HPDE6-E6E7 (cell line): ENCODE data around the gene IL17RD.

Experiments
- DNase-seq: peaks from one replicate; pipeline ENCODE4 v3.0.0; 2011; ENCODE audit warnings: missing footprints; ENCODE audit errors: extremely low spot score

IL17RD gene

GRCh38 chr3:57130571-57131209, 34.5 kb downstream of the IL17RD start:
- DNase-seq: no peak

- no peak for DNase-seq
Observed at GRCh38 chr3:57128826-57129667, 36.1 kb downstream of the IL17RD start.

GRCh38 chr3:57127891-57128518, 37.1 kb downstream of the IL17RD start:
- no peak for DNase-seq

- no peak for DNase-seq
Observed at GRCh38 chr3:57126244-57126643, 38.9 kb downstream of the IL17RD start.

- no peak for DNase-seq
Observed at GRCh38 chr3:57120451-57121174, 44.5 kb downstream of the IL17RD start.

DNA sequence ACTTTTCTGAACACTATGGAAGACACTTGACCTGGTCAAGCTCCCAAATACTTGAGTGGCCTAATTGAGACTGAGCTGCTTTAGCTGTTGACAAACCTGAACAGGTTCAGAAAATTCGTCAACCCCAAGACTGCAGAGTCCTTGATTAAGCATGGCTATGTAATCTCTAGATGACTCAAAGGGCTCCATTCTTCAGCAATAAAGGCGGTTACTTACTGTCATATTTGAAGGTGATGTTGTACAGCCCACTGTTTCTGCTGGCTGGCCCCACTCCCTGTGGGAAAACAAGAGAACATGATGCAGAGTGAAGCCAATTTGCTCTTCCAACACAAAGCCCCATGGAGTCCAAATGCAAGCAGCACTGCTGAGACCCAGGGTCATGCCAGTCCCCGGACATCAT, 45.1 kb downstream of the IL17RD start:
- no peak for DNase-seq

GRCh38 chr3:57118254-57118653, 46.9 kb downstream of the IL17RD start:
- no peak for DNase-seq

GRCh38 chr3:57116501-57116900, 48.7 kb downstream of the IL17RD start:
- no peak for DNase-seq

- DNase-seq: no peak
Observed at GRCh38 chr3:57112206-57112605, 52.9 kb downstream of the IL17RD start.

DNA sequence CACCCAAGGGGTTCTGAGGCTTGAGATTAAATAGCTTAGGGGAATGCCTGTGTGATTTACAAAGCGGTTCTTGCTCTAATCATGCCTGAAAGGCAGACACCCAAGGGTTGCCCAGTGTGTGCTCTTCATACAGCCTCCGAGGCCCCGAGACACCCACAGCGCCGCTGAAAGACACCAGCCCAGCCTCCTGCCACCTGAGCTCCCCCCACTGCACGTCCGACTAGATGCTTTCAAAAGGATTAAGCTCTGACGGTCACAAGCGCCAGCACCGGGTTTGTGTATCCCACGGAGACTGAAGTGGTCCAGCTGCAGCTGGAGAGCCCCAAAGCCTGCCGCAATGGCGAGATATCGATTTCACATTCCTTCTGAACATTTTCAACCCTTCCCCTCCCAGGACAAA, 54.4 kb downstream of the IL17RD start:
- DNase-seq: no peak

DNA sequence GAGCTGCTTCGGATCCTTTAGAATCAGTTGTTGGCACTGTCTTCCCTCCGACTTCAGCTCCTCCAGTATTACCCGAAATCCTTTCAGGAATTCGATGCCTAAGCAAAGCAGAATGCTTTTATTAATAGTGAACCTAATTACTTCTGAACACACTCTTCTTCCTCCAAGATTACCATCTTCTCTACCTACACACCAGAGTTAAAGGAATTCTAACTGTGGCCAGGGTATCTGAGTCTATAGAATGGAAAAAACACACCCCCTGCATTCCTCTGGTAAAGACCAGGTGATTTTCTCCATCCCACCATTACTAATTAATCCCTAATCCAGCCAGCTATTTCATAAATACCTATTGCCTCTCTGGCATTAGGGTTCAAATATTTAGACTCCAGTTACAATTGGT, 54.9 kb downstream of the IL17RD start:
- DNase-seq: no peak

GRCh38 chr3:57109437-57110199, 55.5 kb downstream of the IL17RD start:
- no peak for DNase-seq

DNA sequence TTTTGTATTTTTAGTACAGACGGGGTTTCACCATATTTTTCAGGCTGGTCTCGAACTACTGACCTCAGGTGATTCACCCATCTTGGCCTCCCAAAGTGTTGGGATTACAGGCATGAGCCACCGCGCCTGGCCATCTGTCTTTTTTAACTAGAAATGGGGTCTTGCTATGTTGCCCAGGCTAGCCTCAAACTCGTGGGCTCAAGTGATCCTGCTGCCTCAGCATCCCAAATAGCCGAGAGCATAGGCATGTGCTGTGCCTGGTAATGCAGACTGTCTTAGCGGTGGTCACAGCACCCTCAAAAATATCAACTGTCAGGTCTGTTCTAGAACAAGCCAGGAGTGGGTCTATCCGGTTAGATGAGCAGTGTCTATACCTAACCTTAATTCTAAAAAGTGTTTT, 56.5 kb downstream of the IL17RD start:
- no peak for DNase-seq

- no peak for DNase-seq
Observed at GRCh38 chr3:57105585-57105984, 59.6 kb downstream of the IL17RD start.

- no peak for DNase-seq
Observed at GRCh38 chr3:57100046-57100695, 65.0 kb downstream of the IL17RD start.

- no peak for DNase-seq
Observed at GRCh38 chr3:57098418-57099310, 66.5 kb downstream of the IL17RD start.

DNA sequence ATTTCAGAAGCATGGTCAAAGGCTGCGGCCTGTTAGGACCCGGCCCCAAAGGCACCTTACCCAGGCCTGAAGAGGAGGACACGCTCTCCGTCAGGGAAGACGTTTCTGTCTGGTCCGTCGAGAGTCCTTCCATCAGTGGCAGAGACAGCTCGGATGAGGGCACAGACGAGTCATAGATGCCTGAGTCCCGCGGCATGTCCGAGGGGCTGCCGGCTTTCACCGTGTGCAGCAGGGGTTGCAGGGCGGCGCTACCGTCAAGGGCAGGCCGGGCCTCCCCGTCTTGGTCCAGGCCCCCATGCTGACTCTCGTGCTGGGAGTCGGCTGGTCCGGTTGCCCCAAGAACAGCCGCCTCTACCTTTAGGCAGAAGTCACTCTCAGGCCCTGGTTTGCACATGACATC, 67.6 kb downstream of the IL17RD start:
- DNase-seq: no peak

- no peak for DNase-seq
Observed at GRCh38 chr3:57095363-57095762, 69.8 kb downstream of the IL17RD start.

- no peak for DNase-seq
Observed at GRCh38 chr3:57094575-57094974, 70.6 kb downstream of the IL17RD start.

DNA sequence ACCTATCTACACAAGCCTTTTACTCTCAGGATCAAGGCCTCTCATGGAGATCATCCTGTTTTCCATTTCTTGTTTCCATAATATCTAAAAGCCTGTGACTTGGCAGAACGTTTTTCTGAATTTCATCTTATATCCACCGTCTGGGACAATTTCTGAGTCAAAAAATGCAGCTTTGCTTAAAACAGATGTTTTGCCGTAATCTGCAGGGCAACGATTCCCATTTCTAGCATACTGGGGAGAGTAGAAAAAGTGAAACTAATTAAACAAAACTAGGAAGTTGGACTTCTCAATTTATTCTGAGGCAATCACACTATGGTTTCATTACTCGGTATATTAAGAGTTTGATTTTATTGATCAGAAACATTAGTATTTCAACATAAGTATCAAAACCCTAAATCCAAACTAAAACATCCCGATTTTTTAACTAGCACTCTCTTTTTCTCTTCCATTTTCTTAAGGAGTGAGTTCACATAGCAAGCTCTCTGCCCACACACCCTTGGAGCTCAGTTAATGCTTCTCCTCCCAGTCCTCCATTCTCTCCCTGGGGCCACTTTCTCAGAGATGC, 71.1 kb downstream of the IL17RD start:
- DNase-seq: no peak
